Stimulated activated CD4-positive, alpha-beta T cell treated with anti-CD3 and anti-CD28 coated beads, Interleukin-1b, Interleukin-23, amount 100 ng/mL, for 24 hours (primary cell): Measurements from ENCODE around the gene CD4.

ENCODE experiments used
- DNase-seq, 4 experiments: peaks; one replicate each; pipeline ENCODE4 v3.0.0-alpha.2; 2020; ENCODE audit warnings: low read depth in 4 of 4, low spot score in 1 of 4

The CD4 gene

GRCh38 chr12:6827982-6828780 is 38.9 kb downstream of the CD4 start, which contains the start of gene P3H3:
Gene P3H3, plus strand, starts transcription at chr12:6828407. Its CDS starts 34 bp downstream, at chr12:6828441.
- no peak for DNase-seq

GRCh38 chr12:6828781-6829535 is 39.6 kb downstream of the CD4 start:
- DNase-seq, result peak in 2 of 4 experiments; percentile 14 to 30

GRCh38 chr12:6829536-6830220 is 40.4 kb downstream of the CD4 start:
- DNase-seq, result no peak

- no peak for DNase-seq
Observed at GRCh38 chr12:6830286-6830890, 41.1 kb downstream of the CD4 start.

GRCh38 chr12:6830999-6831398 is 41.7 kb downstream of the CD4 start:
- DNase-seq, result no peak

GRCh38 chr12:6831450-6831995 is 42.2 kb downstream of the CD4 start:
- DNase-seq, result no peak

- DNase-seq, result no peak
Observed at GRCh38 chr12:6832125-6832524, 42.8 kb downstream of the CD4 start.

- no peak for DNase-seq
Observed at GRCh38 chr12:6833189-6833890, 44.0 kb downstream of the CD4 start.

- DNase-seq, result no peak
Observed at GRCh38 chr12:6834254-6834653, 44.9 kb downstream of the CD4 start.

GRCh38 chr12:6834873-6835272 is 45.5 kb downstream of the CD4 start:
- DNase-seq, result no peak

GRCh38 chr12:6836851-6837250 is 47.5 kb downstream of the CD4 start:
- no peak for DNase-seq

- no peak for DNase-seq
Observed at GRCh38 chr12:6837370-6838060, 48.2 kb downstream of the CD4 start.

GRCh38 chr12:6838854-6839253 is 49.5 kb downstream of the CD4 start:
- no peak for DNase-seq

- no peak for DNase-seq
Observed at GRCh38 chr12:6839482-6840201, 50.3 kb downstream of the CD4 start.

- DNase-seq, result no peak
Observed at GRCh38 chr12:6840330-6840729, 51.0 kb downstream of the CD4 start.

- DNase-seq, result no peak
Observed at GRCh38 chr12:6840761-6841515, 51.6 kb downstream of the CD4 start, which contains the start of gene GNB3. Gene GNB3, plus strand, starts transcription at chr12:6840925. Its CDS starts 363 bp downstream, at chr12:6841288.

- DNase-seq, result no peak
Observed at GRCh38 chr12:6842075-6842474, 52.7 kb downstream of the CD4 start.

GRCh38 chr12:6843118-6843902 is 54.0 kb downstream of the CD4 start:
- DNase-seq, result no peak
